Left lung (tissue), 10 donors: ENCODE results near the gene UBE2B. TPM values are rescaled to one million over a fixed set of nuclear protein-coding genes. Genes with fewer than 3 reads are reported as not detected.

Experiments used
- ATAC-seq: fragments of 200-7000 bp; cut with Tn5 transposase; one replicate; pipeline ENCODE4 v1.9.1; 2020; ENCODE audit warnings: moderate library complexity
- DNase-seq, 4 donors: peaks; one replicate each; pipeline ENCODE4 v3.0.0-alpha.2; 2013 to 2020
- H3K27ac ChIP-seq, 2 donors: fragments of 200-600 bp; sonication (generic) in 1 of 2; one replicate each; pipeline versions ENCODE4 v1.5.0 to v1.8.0; 2020 to 2021
- H3K27me3 ChIP-seq, 2 donors: fragments of 200-600 bp; sonication (generic) in 1 of 2; one replicate each; pipeline versions ENCODE4 v1.5.0 to v1.8.0; 2020 to 2021
- H3K36me3 ChIP-seq, 2 donors: fragments of 200-600 bp; sonication (generic) in 1 of 2; one replicate each; pipeline versions ENCODE4 v1.5.0 to v1.8.0; 2020 to 2021
- H3K4me1 ChIP-seq, 2 donors: fragments of 200-600 bp; one replicate each; pipeline ENCODE4 v1.8.0; 2021
- H3K4me3 ChIP-seq, 2 donors: fragments of 200-600 bp; sonication (generic) in 1 of 2; one replicate each; pipeline versions ENCODE4 v1.5.0 to v1.8.0; 2020 to 2021; ENCODE audit warnings: mild to moderate bottlenecking in 1 of 2
- H3K9me3 ChIP-seq, 2 donors: fragments of 200-600 bp; sonication (generic) in 1 of 2; one replicate each; pipeline versions ENCODE4 v1.5.0 to v1.8.0; 2020 to 2021
- CTCF ChIP-seq, 2 donors: fragments of 200-600 bp; sonication (generic) in 1 of 2; IDR thresholded peaks; one replicate each; pipeline versions ENCODE4 v1.5.0 to v1.8.0; 2021; ENCODE audit warnings: antibody characterized with exemption in 2 of 2
- intact Hi-C, 2 donors: fragments of 100-400 bp; cut with DNase I; formaldehyde crosslinking; loops; one replicate each; pipeline versions ENCODE4 v1.11.2 to v1.14.2; 2022
- polyA plus RNA-seq, 6 donors: library from polyadenylated mRNA; unstranded; fragments of 120-200 nt; gene quantifications; one replicate each; pipeline ENCODE4 v1.2.1, GENCODE V29; 2013; ENCODE audit not compliant: insufficient read length in 6 of 6
- total RNA-seq, 2 donors: library from RNA; stranded (reverse); fragmentation: NEBNext Ultra II Directional; extraction: Animal tissue kit (Norgen Biotek cat#: 25700); gene quantifications; one replicate each; pipeline ENCODE4 v1.2.1, GENCODE V29; 2021
- donor health status: DM: no; HTN: yes; CAD: no.
- donor health status: DM: no; HTN: no; CAD: no.

The UBE2B gene
- total and polyA plus RNA-seq, 8 donors = 95.9 to 143 (median 124) TPM

GRCh38 chr5:134398609-134399155 is 27.3 kb downstream of the UBE2B start:
- H3K9me3 ChIP-seq = no peaks in the 10 kb centered on the region
- intact Hi-C loops = no loop called here
- ATAC-seq (no peak), DNase-seq (no peak)
- no peak overlapping the region for H3K4me3 ChIP-seq
- peaks cover 0 to 71% of the 10 kb centered on the region in 2 donors for H3K36me3 ChIP-seq
- no peaks in the 10 kb centered on the region for H3K27me3 ChIP-seq
- no peaks in the 10 kb centered on the region for H3K4me1 ChIP-seq
- H3K27ac ChIP-seq = no peak overlapping the region
- no peak for TF ChIP-seq CTCF (IDR thresholded peaks at IDR 0.05)

GRCh38 chr5:134403951-134404350 is 32.6 kb downstream of the UBE2B start:
- no peak for ATAC-seq
- no peak overlapping the region for H3K4me3 ChIP-seq
- peaks cover 0 to 37% of the 10 kb centered on the region in 2 donors for H3K36me3 ChIP-seq
- no peaks in the 10 kb centered on the region for H3K27me3 ChIP-seq
- no peak for DNase-seq
- intact Hi-C loops = no loop called here
- no peak overlapping the region for H3K27ac ChIP-seq
- no peak for TF ChIP-seq CTCF (IDR thresholded peaks at IDR 0.05)
- H3K9me3 ChIP-seq = no peaks in the 10 kb centered on the region
- no peaks in the 10 kb centered on the region for H3K4me1 ChIP-seq

- no peak for TF ChIP-seq CTCF (IDR thresholded peaks at IDR 0.05)
- DNase-seq (no peak), ATAC-seq (no peak)
- Histone ChIP-seq H3K27ac (no peak overlapping the region), H3K9me3 (no peaks in the 10 kb centered on the region), H3K4me1 (peaks cover 11 to 22% of the 10 kb centered on the region in 2 donors), H3K27me3 (no peaks in the 10 kb centered on the region), H3K36me3 (peaks cover 0 to 28% of the 10 kb centered on the region in 2 donors), H3K4me3 (no peak overlapping the region)
- intact Hi-C loops = no loop called here
Observed at GRCh38 chr5:134406390-134406789, 35.0 kb downstream of the UBE2B start.

- no peak overlapping the region for H3K27ac ChIP-seq
- H3K27me3 ChIP-seq = no peaks in the 10 kb centered on the region
- H3K4me3 ChIP-seq = no peak overlapping the region
- H3K9me3 ChIP-seq = no peaks in the 10 kb centered on the region
- TF ChIP-seq CTCF (IDR thresholded peaks at IDR 0.05) = no peak
- H3K4me1 ChIP-seq = peaks cover 15 to 32% of the 10 kb centered on the region in 2 donors
- DNase-seq (no peak), ATAC-seq (no peak)
- peaks cover 0 to 17% of the 10 kb centered on the region in 2 donors for H3K36me3 ChIP-seq
- intact Hi-C loops = no loop called here
Observed at GRCh38 chr5:134409321-134409720, 38.0 kb downstream of the UBE2B start.

- Histone ChIP-seq H3K27ac (no peak overlapping the region), H3K27me3 (no peaks in the 10 kb centered on the region), H3K36me3 (peaks cover 0 to 11% of the 10 kb centered on the region in 2 donors), H3K9me3 (no peaks in the 10 kb centered on the region), H3K4me1 (peaks cover 15 to 32% of the 10 kb centered on the region in 2 donors), H3K4me3 (peak overlapping the region; percentile 84 to 89)
- ATAC-seq (no peak), DNase-seq (no peak)
- TF ChIP-seq CTCF (IDR thresholded peaks at IDR 0.05) = no peak
- intact Hi-C loops = loop anchor here in 1 of 2 donors (10.0 kb wide), 1 partner anchor 114 kb away; the partner anchor contains the start of gene JADE2
Observed at GRCh38 chr5:134410822-134411221, 39.5 kb downstream of the UBE2B start.
